Epithelial cell of prostate (primary cell): ENCODE data around the gene ORAI3.
"Not testable (repeated sequence)": the region's sequence is repeated elsewhere in the genome, so short reads cannot be mapped to it uniquely, and the experiment has no call there.

Experiments
- DNase-seq: peaks from one replicate; pipeline ENCODE4 v3.0.0-alpha.2; 2011; ENCODE audit warnings: low read depth, low spot score
- H3K27ac ChIP-seq: fragments of 450-650 bp; 2 replicates; pipeline ENCODE4 v1.5.1; 2017; ENCODE audit warnings: mild to moderate bottlenecking

The ORAI3 gene

GRCh38 chr16:30923554-30924075 lies 25.3 kb upstream of the ORAI3 start, which contains the start of gene FBXL19:
Gene FBXL19 (plus strand): TSS chr16:30923572. CDS start chr16:30925755, 2,183 bp downstream.
- no peak for DNase-seq
- H3K27ac ChIP-seq: peak within 1 kb of the TSS; percentile 90

DNA sequence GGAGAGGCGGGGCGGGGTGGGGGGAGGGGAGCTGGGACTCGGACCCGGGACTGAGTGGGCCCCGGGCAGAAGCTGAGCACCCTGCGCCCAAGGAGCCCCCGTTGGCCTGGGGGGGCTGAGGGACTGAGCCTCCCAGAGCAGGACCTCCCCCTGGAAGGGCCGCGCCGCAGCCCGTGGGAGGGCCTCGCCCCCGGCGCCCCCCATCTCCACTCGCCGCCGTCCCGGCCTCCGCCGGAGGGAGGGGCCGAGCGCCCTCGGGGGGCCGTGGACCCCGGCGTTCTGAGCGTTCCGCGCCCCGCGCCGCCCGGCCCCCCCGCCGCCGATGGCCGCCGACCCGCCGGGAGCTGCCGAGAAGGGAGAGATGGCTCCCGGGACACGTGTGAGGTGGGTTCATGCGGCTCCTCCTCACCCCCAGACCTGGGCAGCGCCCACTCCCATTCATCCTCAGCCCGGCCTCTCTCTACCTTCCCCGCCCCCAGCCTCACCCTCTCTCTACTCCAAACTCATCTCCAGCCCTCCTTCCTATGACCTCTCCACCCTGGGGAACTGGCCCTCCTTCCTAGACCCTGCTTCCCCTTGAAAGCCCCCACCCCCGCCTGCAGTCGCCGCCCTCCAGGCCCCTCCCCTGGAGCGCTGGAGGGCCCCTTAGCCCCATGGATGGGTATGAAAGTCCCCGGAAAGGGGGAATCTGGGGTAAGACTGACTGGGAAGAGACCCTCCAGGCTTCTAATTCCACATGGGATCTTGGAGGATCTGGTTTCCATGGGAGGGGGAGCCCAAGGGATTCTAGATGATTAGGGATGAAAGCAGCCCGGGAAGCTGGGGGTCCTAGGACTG lies 24.6 kb upstream of the ORAI3 start:
- H3K27ac ChIP-seq: peak overlapping the region; percentile 90
- DNase-seq: no peak

DNA sequence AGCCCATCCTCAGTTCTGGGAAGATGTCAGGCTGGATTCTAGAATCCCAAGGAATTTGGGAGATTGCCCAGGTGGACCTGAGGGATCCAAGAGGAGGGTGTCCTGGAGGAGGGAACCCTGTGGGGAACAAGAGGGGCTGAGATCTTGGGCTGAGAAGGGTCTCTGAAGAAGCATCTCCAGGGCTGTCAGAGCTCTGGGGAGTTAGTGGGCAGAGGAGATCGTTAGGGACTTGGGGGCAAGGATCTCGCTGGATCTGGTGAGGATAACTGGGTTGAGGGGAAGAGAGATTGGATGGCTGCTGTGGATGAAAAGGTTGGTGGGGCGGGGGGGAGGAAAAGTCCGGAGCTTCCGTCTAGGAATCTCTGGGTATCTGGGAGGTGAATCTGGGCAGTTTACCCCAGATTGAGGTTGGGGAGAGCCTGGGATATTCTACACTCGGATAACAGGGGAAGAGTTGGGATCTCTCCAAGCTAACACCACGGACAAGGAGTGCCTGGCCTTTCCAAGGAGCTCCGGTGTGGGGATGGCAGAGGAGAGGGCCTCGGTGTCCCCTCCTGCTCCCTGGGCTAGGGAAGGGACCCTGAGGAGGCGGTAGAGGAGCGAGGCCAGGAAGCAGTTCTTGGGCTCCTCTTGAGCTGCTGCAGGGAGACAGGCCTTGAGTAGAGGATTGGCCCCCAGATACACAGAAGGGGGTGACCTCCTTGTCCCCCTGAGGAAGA lies 23.8 kb upstream of the ORAI3 start:
- H3K27ac ChIP-seq: no peak overlapping the region
- no peak for DNase-seq

DNA sequence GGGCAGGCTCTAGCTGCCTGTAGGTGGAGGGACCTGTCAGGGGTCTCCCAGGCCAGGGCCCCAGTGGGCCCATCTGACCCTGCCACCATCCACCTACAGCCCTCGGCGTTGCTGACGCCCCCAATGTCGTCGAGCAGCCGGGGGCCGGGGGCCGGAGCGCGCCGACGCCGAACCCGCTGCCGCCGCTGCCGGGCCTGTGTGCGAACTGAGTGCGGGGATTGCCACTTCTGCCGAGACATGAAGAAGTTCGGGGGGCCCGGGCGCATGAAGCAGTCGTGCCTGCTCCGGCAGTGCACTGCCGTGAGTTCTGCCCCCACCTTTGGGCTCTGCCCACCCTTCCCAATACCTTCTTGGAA lies 23.3 kb upstream of the ORAI3 start:
- no peak for DNase-seq

GRCh38 chr16:30925995-30926811 lies 22.7 kb upstream of the ORAI3 start:
- DNase-seq: no peak
- H3K27ac ChIP-seq: no peak overlapping the region

More for the DNA sequence above, 23.3 kb upstream of the ORAI3 start:
- no peak overlapping the region for H3K27ac ChIP-seq

DNA sequence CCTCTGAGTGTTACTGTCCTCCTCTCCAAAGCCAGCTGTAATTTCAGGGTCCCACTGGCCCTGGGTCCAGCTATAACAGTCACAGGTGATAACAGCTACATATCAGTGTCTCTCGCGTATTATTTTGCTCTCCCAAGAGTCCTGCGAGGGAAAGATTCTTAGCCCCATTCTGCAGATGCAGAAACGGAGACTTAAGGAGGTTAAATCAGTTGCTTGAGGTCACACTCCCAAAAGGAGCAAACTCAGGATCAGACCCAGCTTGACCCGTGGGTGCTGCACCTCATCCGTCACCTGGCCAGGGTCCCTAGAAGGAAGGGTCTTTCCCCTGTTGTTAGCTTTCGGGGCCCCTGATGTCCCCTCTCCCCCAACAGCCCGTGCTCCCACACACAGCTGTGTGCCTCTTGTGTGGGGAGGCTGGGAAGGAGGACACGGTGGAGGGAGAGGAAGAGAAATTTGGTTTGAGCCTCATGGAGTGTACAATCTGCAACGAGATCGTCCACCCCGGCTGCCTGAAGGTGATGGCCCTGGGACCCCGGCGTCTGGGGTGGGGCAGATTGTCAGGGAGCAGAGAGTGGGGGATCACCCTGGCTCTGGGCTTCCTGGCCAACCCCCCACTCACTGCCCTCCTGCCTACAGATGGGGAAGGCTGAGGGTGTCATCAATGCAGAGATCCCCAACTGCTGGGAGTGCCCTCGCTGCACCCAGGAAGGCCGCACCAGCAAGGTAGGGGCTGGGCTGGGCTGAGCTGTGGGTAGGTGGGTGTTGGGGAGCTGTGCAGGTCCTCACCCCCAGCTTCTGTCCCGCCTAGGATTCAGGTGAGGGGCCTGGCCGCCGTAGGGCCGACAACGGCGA lies 21.7 kb upstream of the ORAI3 start:
- no peak overlapping the region for H3K27ac ChIP-seq
- DNase-seq: no peak

GRCh38 chr16:30927789-30928378 lies 21.0 kb upstream of the ORAI3 start:
- H3K27ac ChIP-seq: no peak overlapping the region
- DNase-seq: no peak

DNA sequence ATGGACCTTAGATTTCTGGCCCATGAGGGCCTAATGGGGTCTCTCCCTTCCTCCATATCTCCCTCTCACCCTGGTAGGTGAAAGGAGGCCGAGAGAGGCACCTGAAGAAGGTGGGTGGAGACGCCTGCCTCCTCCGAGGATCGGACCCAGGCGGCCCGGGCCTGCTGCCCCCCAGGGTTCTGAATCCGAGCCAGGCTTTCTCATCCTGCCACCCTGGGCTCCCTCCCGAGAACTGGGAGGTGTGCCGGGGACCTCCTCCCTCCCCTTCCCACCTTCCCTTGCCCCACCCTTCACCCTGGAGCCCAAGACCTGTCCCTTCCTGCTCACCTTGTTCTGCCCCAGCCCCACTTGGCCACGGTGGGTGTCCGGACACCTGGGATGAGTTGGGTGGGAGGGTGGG lies 20.5 kb upstream of the ORAI3 start:
- no peak for DNase-seq

GRCh38 chr16:30929167-30929566 lies 19.7 kb upstream of the ORAI3 start:
- no peak for DNase-seq
- no peak overlapping the region for H3K27ac ChIP-seq

More for the DNA sequence above, 20.5 kb upstream of the ORAI3 start:
- H3K27ac ChIP-seq: no peak overlapping the region

DNA sequence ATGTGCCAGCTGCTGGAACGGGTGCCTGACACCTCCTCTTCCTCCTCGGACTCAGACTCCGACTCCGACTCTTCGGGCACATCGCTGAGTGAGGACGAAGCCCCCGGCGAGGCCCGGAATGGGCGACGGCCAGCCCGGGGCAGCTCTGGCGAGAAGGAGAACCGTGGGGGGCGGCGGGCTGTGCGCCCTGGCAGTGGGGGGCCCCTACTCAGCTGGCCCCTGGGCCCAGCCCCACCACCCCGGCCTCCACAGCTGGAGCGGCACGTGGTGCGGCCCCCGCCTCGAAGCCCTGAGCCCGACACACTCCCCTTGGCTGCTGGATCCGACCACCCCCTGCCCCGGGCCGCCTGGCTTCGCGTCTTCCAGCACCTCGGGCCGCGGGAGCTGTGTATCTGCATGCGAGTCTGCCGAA lies 18.7 kb upstream of the ORAI3 start:
- no peak for DNase-seq
- H3K27ac ChIP-seq: no peak overlapping the region

DNA sequence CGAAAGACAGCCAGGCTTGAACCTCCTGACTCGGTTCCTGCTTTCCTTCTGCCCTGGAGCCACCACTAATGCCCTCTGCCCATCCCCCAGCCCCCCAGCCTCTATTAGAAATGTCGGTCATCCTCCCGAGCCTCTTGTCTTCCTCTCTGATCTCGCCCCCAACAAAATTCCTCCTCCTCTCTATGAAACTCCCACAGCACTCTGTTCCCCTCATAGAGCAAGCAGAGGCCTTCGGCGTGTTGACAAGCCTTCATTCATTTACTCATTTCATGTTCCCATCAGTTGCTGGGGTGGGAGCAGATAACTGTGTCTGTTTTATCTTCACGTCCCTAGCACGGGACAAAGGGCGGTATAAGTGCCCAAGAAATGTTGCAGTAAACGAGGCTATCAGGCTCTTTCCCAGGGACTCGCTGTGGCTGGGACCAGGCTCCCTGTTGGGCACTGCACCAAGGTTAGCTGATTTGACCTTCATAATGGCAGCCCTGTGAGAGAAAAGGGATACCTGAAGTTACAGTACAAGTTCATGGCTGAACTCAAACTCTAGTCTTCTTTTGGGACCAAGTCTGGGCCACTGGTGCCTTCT lies 17.7 kb upstream of the ORAI3 start:
- no peak overlapping the region for H3K27ac ChIP-seq
- no peak for DNase-seq

DNA sequence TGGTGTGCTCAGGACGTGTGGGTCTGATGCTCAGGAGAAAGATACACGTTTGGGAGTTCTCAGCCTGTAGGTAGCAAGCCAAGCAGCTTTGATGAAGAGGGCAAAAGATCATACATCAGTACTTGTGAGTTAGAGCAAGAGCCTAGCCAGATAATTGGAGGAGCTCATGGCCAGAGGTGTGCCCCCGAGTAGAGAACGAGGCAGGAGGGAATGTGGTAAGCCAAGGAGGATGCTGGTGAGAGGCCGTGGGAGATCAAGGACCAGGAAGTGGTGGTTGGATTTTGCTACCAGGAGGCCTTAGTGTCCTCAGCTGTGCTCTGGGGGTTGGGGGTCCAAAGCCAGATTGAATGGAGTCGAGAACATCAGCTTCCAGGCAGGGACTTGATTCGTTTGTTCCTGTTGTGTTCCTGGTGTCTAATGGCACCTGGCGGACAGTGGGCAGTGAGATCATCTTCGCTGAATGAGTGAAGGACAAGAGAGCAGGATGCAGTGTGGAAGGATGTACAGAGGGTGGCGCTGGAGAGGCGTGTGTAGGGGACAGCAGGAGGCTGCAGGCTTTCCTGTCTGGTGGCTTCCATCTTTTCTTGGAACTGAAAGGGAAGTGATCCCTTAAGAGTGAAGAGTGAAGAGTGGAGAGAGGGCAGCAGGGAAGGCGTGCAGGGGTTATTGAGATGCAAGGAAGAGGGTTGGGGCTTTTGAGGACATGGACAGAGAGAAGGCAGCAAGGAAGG lies 13.9 kb upstream of the ORAI3 start:
- no peak for DNase-seq
- H3K27ac ChIP-seq: no peak overlapping the region

DNA sequence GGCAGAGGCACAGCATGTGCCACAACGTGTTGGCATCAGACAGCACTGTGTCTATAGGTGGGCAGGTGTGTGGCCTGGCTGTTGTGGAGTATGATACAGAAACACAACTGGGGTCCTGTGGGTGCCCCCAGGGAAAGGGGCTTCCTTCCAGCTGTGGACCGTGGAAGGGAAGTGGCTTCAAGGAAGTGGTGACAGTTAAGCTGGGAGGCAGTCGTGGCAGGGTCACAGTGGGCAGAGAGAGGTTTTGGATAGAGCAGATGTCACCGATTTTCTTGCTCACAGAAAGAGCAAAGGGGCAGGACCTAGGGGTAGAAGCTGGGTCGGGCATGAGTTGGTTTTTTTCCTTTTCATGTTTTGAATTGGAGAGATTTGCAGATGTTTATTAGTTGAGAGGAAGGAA lies 11.2 kb upstream of the ORAI3 start:
- no peak for DNase-seq
- peak overlapping the region; percentile 94 for H3K27ac ChIP-seq

DNA sequence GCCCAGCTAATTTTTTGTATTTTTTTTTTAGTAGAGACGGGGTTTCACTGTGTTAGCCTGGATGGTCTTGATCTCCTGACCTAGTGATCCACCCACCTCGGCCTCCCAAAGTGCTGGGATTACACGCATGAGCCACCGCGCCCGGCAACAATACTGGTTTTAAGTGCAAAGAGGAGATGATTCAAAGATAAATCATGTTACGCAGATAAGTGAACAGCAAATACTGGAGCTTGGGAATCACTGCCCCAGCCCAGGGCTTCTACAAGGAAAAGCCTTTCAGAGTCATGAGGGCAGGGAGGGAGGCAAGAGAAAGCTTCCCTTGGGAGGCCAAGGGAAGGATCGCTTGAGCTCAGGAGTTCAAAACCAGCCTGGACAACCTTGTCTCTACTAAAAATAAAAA lies 9.3 kb upstream of the ORAI3 start:
- DNase-seq: not testable (repeated sequence)
- peak overlapping the region; percentile 94 for H3K27ac ChIP-seq

DNA sequence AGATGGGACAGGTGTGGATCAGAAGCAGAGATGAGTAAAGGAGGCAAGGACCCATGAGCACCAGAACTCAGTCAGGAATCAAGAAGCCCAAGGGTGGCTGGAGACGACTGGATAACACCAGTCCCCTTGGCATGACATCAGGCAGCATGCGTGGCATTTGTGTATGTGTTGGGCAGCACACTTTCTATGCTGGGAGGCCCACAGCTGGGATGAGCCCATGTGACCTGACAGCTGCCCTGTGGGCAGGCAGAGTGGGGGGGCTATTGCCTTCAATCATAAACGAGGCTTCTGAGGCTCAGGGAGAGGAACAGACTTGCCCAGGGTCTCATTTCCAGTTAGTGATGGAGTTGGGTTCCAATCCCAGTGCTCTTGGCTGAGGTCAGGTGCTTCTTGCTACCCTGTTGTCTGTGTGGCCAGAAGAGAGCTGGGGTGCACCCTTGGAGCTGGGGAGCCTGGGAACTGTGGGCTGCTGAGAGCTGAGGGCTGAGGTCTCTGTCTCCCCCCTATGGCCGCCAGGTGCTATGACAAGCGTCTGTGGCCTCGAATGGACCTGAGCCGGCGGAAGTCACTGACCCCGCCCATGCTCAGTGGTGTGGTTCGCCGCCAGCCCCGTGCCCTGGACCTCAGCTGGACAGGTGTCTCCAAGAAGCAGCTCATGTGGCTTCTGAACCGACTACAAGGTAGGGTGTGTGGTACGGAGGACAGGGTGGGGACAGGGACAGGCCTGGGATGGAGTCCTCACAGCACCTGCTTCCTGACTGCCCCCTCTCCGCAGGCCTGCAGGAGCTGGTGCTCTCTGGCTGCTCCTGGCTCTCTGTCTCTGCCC lies 7.1 kb upstream of the ORAI3 start:
- H3K27ac ChIP-seq: peak overlapping the region; percentile 94
- no peak for DNase-seq

- H3K27ac ChIP-seq: peak overlapping the region; percentile 94
Observed at GRCh38 chr16:30942426-30942806, 6.5 kb upstream of the ORAI3 start.

GRCh38 chr16:30944352-30944751 lies 4.5 kb upstream of the ORAI3 start:
- H3K27ac ChIP-seq: no peak overlapping the region
- DNase-seq: no peak

More at GRCh38 chr16:30942426-30942806, 6.5 kb upstream of the ORAI3 start:
- DNase-seq: no peak
